ENCODE data around the gene STAU1. TPM values are rescaled to one million over a fixed set of nuclear protein-coding genes. Genes with fewer than 3 reads are reported as not detected.

STAU1 gene
- total RNA-seq, 2 experiments from 2014 or later = 50.6 to 54.4 TPM

DNA sequence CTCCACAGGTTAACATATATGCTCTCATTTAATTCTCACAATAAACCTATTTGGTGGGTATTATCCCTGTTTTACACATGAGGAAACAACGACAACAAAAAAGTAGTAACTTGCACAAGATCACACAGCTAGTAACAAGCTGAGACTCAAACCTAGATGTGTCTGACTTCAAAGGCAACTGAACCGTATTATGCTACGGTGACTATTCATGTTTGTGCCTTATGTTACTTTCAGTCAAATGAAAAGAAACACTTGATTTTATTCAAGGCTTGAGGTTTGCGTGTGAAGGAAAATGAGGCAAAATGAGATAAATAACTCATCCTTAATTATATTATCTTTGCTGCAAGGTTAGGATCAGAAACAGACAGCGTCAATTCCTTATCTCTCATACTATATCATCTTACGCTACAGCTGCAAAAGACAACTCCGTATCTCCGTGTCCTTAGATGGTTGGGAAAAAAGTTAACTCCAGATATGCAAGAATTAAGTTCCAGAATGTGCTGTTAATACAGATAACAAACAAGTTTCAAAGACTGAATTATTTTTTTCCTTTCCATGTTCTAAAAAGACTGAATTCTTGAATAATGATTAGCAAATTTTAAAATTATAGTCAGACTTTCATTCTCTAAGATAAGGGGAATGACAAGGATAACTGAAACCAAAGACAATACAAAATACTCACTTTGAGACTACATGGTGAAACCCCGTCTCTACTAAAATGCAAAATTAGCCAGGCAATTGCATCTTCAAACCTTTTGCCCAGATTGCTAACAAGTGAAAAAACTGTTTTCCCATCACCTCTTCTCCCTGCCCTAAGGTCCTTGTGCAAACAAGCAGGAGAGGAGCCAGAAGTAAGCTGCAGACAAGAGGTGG lies 27.8 kb downstream of the STAU1 start:
- H3K27me3 Mint-ChIP-seq (ENCODE audit: low read depth) = no peaks in the 10 kb centered on the region
- H3K9me3 Mint-ChIP-seq = no peaks in the 10 kb centered on the region
- H3K4me3 Mint-ChIP-seq = no peak overlapping the region
- CTCF ChIA-PET = interaction anchor here (0.6 to 3.4 kb wide), 5 partner anchors 19 to 57 kb away, joined by 3 to 13 read pairs (median 3); no protein-coding TSS in a partner anchor
- intact Hi-C loops (cut with micrococcal nuclease) = loop anchor here (1.0 to 10.0 kb wide), 6 partner anchors 9 to 645 kb away; partner anchors contain the start of genes ARFGEF2 and PREX1
- H3K27ac Mint-ChIP-seq = peak overlapping the region; percentile 60
- peaks cover 51% of the 10 kb centered on the region for H3K4me1 Mint-ChIP-seq (ENCODE audit: low read depth)
- H3K36me3 Mint-ChIP-seq (ENCODE audit: low read depth) = peaks cover 15% of the 10 kb centered on the region
- DNase-seq = no peak

DNA sequence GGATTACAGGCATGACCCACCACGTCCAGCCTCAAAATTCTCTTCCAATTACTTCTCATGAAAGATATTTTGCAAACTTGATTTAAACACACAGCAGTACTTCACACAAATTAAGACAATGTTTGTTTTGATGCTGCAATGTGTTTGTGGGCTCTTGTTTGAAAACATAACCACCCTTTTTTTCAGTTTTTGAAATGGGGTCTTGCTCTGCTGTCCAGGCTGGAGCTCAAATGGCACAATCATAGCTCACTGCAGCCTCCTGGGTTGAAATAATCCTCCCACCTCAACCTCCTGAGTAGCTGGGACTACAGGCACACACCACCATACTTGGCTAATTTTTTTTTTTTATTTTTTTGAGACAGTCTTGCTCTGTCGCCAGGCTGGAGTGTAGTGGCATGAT lies 31.0 kb downstream of the STAU1 start:
- CTCF ChIA-PET = interaction anchor here (0.7 to 3.4 kb wide), 3 partner anchors 37 to 60 kb away, joined by 3 to 13 read pairs (median 3); no protein-coding TSS in a partner anchor
- H3K4me1 Mint-ChIP-seq (ENCODE audit: low read depth) = peaks cover 45% of the 10 kb centered on the region
- no peak overlapping the region for H3K4me3 Mint-ChIP-seq
- DNase-seq = no peak
- H3K9me3 Mint-ChIP-seq = no peaks in the 10 kb centered on the region
- peaks cover 20% of the 10 kb centered on the region for H3K36me3 Mint-ChIP-seq (ENCODE audit: low read depth)
- intact Hi-C loops (cut with micrococcal nuclease) = no loop called here
- no peak overlapping the region for H3K27ac Mint-ChIP-seq
- no peaks in the 10 kb centered on the region for H3K27me3 Mint-ChIP-seq (ENCODE audit: low read depth)

DNA sequence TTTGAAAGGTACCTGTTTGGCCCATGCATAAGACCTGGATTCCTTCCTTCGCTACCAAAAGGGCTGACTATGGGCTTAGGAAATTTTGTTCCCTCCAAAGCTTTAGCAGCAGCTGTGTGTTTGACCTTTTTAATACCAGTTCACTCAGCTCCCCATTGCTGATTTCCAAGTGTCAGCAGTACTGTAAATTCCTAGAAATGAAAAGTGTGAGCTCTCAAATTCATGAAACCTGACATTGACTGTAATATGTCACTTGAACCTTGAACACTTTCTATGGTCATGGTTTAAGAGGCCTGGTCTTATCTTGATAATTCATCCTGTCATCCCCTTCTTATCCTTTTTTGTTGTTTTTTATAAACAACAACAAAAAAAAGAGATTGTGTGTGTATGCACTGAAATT lies 31.7 kb downstream of the STAU1 start:
- H3K27me3 Mint-ChIP-seq (ENCODE audit: low read depth) = no peaks in the 10 kb centered on the region
- DNase-seq = no peak
- H3K4me3 Mint-ChIP-seq = no peak overlapping the region
- no peak overlapping the region for H3K27ac Mint-ChIP-seq
- H3K4me1 Mint-ChIP-seq (ENCODE audit: low read depth) = peaks cover 38% of the 10 kb centered on the region
- CTCF ChIA-PET = interaction anchor here (0.7 to 1.0 kb wide), 2 partner anchors 36 to 75 kb away, joined by 3 read pairs; no protein-coding TSS in a partner anchor
- peaks cover 20% of the 10 kb centered on the region for H3K36me3 Mint-ChIP-seq (ENCODE audit: low read depth)
- intact Hi-C loops (cut with micrococcal nuclease) = no loop called here
- no peaks in the 10 kb centered on the region for H3K9me3 Mint-ChIP-seq

DNA sequence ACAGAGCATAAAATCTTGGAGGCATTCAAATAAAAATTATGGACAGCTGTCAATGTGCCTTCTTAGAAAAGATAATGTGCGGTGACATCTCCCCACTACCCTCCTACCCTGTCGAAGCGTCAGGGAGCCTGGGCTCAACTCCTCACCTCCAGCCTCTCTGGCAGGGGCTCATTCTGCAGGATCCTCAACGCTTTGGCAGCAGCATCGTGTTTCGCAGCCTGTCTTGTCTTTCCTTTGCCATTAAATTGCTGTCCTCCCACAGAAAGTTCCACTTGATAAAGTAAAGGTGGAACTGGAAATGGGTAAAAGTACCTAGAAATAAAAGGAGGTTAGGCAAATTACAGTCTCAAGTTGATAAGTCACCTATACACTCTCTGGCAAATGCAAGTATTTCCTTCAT lies 36.7 kb downstream of the STAU1 start:
- Mint-ChIP-seq H3K27me3 (ENCODE audit: low read depth) (no peaks in the 10 kb centered on the region), H3K9me3 (no peaks in the 10 kb centered on the region), H3K4me3 (no peak overlapping the region), H3K4me1 (ENCODE audit: low read depth) (peaks cover 17% of the 10 kb centered on the region), H3K36me3 (ENCODE audit: low read depth) (peaks cover 28% of the 10 kb centered on the region), H3K27ac (no peak overlapping the region)
- CTCF ChIA-PET = interaction anchor here (0.9 to 1.4 kb wide), 4 partner anchors 13 to 66 kb away, joined by 3 read pairs; no protein-coding TSS in a partner anchor
- intact Hi-C loops (cut with micrococcal nuclease) = loop anchor here (5.0 kb wide), 1 partner anchor 36 kb away; the partner anchor contains the start of gene STAU1
- no peak for DNase-seq

DNA sequence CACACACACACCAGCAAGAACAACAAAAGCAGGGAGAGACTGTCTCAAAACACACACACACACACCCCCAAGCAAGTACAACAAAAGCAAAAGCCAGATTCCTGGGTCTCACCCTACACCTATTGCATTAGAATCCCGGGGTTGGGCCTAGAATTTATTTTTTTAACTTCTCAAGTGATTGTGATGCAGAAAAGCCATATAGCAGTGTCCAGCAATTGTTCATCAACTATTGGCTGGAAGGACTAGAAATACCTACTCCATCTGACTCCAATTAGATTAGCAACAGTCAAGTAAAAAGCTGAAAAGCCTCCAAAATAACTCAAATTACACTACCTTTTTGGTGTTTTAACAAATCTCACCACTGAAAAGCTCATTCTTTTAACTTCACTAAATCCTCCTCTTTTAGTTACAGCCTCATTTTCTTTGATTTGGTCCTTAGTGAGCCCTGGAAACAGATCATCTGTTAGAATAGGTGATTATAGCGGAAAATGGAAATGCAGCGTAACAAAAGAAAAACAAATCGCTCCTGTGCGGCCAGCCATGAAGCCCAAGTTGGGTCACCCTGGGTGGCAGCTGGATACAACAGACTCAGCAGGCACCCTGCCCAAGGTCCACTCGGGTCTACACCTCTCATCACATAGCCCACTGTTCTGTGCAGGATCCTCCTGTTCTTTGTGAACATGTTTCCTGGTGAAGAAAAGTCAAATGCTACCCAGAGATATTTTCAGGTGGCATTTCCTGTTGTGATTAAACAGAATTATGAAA lies 38.7 kb downstream of the STAU1 start:
- no peak for DNase-seq
- Mint-ChIP-seq H3K27ac (peak overlapping the region; percentile 48), H3K36me3 (ENCODE audit: low read depth) (peaks cover 24% of the 10 kb centered on the region), H3K27me3 (ENCODE audit: low read depth) (no peaks in the 10 kb centered on the region), H3K4me3 (no peak overlapping the region), H3K9me3 (no peaks in the 10 kb centered on the region), H3K4me1 (ENCODE audit: low read depth) (peaks cover 9% of the 10 kb centered on the region)
- intact Hi-C loops (cut with micrococcal nuclease) = loop anchor here (5.0 kb wide), 1 partner anchor 38 kb away; the partner anchor contains the start of gene STAU1
- CTCF ChIA-PET = interaction anchor here (0.6 to 1.8 kb wide), 2 partner anchors 17 to 127 kb away, joined by 3 to 5 read pairs; no protein-coding TSS in a partner anchor

DNA sequence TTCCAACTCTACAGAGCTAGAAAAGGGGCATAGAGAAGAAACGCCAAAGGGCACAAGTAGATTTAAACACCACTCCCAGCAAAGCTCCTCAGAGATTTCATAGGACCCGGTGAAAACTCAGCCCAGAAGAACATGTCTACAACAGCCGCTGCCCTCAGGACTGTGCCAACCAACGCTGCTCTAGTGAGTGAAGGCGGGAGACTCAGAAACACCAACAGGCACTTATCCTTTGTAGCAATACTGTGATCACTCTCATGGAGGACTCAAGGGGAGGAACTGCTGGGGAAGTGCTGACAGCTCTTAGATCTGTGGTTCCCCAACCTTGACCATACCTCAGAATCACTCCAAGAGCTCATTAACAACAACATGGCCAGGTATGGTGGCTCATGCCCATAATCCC lies 39.5 kb downstream of the STAU1 start:
- DNase-seq = no peak
- Mint-ChIP-seq H3K4me3 (no peak overlapping the region), H3K27me3 (ENCODE audit: low read depth) (no peaks in the 10 kb centered on the region), H3K9me3 (no peaks in the 10 kb centered on the region), H3K27ac (no peak overlapping the region), H3K36me3 (ENCODE audit: low read depth) (peaks cover 27% of the 10 kb centered on the region), H3K4me1 (ENCODE audit: low read depth) (peaks cover 11% of the 10 kb centered on the region)
- CTCF ChIA-PET = interaction anchor here (0.6 to 1.8 kb wide), 2 partner anchors 16 to 126 kb away, joined by 3 to 5 read pairs; no protein-coding TSS in a partner anchor
- intact Hi-C loops (cut with micrococcal nuclease) = no loop called here

DNA sequence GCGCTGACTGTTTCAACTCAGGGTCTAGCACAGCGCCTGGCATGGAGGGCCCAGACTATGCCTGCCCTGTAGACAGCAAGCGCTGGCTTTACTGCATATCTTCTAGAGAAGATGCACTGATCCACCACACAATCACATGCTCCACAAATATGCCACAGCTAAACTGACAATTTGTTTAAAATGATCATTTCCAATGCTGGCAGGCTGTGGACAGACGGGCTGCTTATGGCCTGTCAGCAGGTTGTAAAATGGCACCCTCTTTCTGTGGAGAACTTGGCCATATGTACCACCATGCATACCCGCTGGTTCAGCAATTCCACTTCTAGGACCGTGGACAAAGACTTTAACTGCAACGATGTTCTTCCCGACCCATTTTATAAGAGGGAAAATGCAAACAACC lies 40.8 kb downstream of the STAU1 start:
- peaks cover 13% of the 10 kb centered on the region for H3K4me1 Mint-ChIP-seq (ENCODE audit: low read depth)
- H3K27me3 Mint-ChIP-seq (ENCODE audit: low read depth) = no peaks in the 10 kb centered on the region
- CTCF ChIA-PET = interaction anchor here (0.6 to 1.2 kb wide), 3 partner anchors 18 to 237 kb away, joined by 3 to 4 read pairs (median 4); no protein-coding TSS in a partner anchor
- H3K9me3 Mint-ChIP-seq = no peaks in the 10 kb centered on the region
- no peak overlapping the region for H3K4me3 Mint-ChIP-seq
- intact Hi-C loops (cut with micrococcal nuclease) = no loop called here
- no peak for DNase-seq
- H3K36me3 Mint-ChIP-seq (ENCODE audit: low read depth) = peaks cover 31% of the 10 kb centered on the region
- H3K27ac Mint-ChIP-seq = no peak overlapping the region

DNA sequence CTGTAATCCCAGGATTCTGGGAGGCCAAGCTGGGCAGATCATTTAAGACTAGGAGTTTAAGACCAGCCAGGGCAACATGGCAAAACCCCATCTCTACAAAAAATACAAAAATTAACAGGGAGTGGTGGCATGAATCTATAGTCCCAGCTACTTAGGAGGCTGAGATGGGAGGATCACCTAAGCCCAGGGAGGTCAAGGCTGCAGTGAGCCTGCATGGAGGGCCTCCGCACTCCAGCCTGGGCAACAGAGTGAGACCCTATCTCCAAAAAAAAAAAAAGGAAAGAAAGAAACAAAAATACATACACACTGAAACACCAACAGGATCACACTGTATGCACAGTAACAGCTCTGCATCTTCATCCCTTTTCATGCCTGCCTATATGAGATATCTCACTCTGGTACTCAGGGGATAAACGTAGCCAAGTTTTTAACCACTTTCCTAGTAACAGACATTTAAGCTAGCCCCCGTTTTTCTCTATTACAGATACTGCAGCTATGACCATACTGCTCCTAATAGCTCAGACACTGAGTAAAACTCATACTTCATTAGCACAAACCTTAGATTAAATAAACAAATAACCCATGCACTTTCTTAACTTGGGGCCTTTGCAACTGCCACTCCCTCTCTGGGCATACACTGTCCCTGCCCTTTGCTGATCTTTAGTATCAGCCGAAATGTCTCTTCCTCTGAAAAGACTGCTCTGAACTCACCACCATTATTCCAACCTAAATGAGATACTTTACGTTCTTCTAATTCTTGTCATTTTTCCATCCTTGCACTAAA lies 41.5 kb downstream of the STAU1 start:
- Mint-ChIP-seq H3K36me3 (ENCODE audit: low read depth) (peaks cover 30% of the 10 kb centered on the region), H3K4me3 (no peak overlapping the region), H3K27me3 (ENCODE audit: low read depth) (no peaks in the 10 kb centered on the region), H3K27ac (no peak overlapping the region), H3K9me3 (no peaks in the 10 kb centered on the region), H3K4me1 (ENCODE audit: low read depth) (peaks cover 13% of the 10 kb centered on the region)
- CTCF ChIA-PET = interaction anchor here (0.6 to 1.2 kb wide), 3 partner anchors 17 to 238 kb away, joined by 3 to 4 read pairs (median 4); no protein-coding TSS in a partner anchor
- intact Hi-C loops (cut with micrococcal nuclease) = no loop called here
- DNase-seq = no peak

DNA sequence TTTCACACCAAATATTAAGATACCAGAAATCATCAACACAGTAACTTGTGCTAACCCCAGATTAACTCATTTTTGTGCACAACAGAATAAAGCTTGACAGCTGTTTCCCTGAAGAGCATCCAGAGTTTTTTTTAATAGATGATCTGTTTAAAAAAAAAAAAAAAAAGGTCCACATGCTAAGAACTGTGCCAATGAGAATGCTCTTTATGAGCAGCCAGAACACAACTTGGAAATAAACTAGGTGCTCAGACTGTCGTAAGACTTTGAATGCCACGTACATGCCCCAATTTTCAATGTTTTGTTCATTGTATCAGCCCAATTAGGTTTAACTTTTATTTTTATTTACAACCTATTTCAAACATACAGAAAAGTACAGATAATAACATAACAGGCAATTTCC lies 47.3 kb downstream of the STAU1 start:
- H3K36me3 Mint-ChIP-seq (ENCODE audit: low read depth) = peaks cover 11% of the 10 kb centered on the region
- intact Hi-C loops (cut with micrococcal nuclease) = no loop called here
- peaks cover 9% of the 10 kb centered on the region for H3K4me1 Mint-ChIP-seq (ENCODE audit: low read depth)
- no peak for DNase-seq
- no peak overlapping the region for H3K27ac Mint-ChIP-seq
- no peaks in the 10 kb centered on the region for H3K9me3 Mint-ChIP-seq
- no peak overlapping the region for H3K4me3 Mint-ChIP-seq
- H3K27me3 Mint-ChIP-seq (ENCODE audit: low read depth) = no peaks in the 10 kb centered on the region
- CTCF ChIA-PET = no interaction called here

DNA sequence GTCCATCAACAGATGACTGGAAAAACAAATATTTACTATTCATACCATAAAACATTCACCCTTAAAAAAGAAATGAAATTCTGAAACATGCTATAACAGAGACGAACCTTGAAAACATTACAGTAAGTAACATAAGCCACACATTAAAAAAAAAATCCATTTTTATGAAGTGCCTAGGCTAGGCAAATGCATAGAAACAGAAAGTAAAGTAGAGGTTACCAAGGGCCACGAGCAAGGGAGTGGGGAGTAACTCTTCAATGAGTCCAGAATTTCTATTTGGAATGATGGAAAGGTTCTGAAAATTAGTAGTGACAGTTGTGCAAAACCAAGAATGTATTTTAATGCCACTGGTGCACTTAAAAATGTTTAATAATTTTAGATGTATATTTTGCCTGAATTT lies 47.7 kb downstream of the STAU1 start:
- Mint-ChIP-seq H3K27ac (no peak overlapping the region), H3K4me3 (no peak overlapping the region), H3K4me1 (ENCODE audit: low read depth) (peaks cover 9% of the 10 kb centered on the region), H3K9me3 (no peaks in the 10 kb centered on the region), H3K27me3 (ENCODE audit: low read depth) (no peaks in the 10 kb centered on the region), H3K36me3 (ENCODE audit: low read depth) (peaks cover 11% of the 10 kb centered on the region)
- DNase-seq = no peak
- CTCF ChIA-PET = interaction anchor here (0.7 kb wide), 1 partner anchor 184 kb away, joined by 3 read pairs; no protein-coding TSS in a partner anchor
- intact Hi-C loops (cut with micrococcal nuclease) = no loop called here

DNA sequence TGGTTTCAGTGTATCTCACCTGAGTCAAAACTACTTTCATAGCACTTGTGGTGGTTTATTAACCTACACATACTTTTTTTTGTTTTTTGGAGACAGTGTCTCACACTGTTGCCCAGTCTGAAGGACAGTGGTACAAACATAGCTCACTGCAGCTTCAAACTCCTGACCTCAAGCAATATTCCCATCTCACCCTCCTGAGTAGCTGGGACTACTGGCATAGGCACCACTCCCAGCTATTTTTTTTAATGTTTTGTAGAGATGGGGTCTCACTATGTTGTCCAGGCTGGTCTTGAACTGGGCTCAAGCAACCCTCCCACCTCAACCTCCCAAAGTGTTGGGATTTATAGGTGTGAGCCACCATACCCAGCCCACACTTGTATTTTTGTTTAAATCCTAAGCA lies 49.7 kb downstream of the STAU1 start:
- CTCF ChIA-PET = interaction anchor here (0.9 to 4.3 kb wide), 2 partner anchors 14 to 79 kb away, joined by 3 to 37 read pairs; partner anchors contain the start of gene DDX27
- DNase-seq = no peak
- Mint-ChIP-seq H3K27me3 (ENCODE audit: low read depth) (no peaks in the 10 kb centered on the region), H3K27ac (no peak overlapping the region), H3K4me3 (no peak overlapping the region), H3K4me1 (ENCODE audit: low read depth) (peaks cover 5% of the 10 kb centered on the region), H3K36me3 (ENCODE audit: low read depth) (peaks cover 8% of the 10 kb centered on the region), H3K9me3 (no peaks in the 10 kb centered on the region)
- intact Hi-C loops (cut with micrococcal nuclease) = no loop called here

Data from activated naive CD4-positive, alpha-beta T cell treated with anti-CD3 and anti-CD28 coated beads for 36 hours (primary cell).